ENCODE results near the gene SLIT1. TPM values are rescaled to one million over a fixed set of nuclear protein-coding genes. Genes with fewer than 3 reads are reported as not detected.

SLIT1 gene
- total RNA-seq, 1 experiment from 2014 or later = not detected

GRCh38 chr10:97016728-97017473 is 168.9 kb downstream of the SLIT1 start:
- DNase-seq (ENCODE audit: low read depth, low spot score) = no peak
- in situ Hi-C loops (cut with HindIII; ENCODE audit: low pct_unique_long_range_greater_than_20kb, low sequenced_read_pairs) = no loop called here

- DNase-seq (ENCODE audit: low read depth, low spot score) = no peak
- in situ Hi-C loops (cut with HindIII; ENCODE audit: low pct_unique_long_range_greater_than_20kb, low sequenced_read_pairs) = no loop called here
Observed at GRCh38 chr10:97015240-97015639, 170.5 kb downstream of the SLIT1 start.

DNA sequence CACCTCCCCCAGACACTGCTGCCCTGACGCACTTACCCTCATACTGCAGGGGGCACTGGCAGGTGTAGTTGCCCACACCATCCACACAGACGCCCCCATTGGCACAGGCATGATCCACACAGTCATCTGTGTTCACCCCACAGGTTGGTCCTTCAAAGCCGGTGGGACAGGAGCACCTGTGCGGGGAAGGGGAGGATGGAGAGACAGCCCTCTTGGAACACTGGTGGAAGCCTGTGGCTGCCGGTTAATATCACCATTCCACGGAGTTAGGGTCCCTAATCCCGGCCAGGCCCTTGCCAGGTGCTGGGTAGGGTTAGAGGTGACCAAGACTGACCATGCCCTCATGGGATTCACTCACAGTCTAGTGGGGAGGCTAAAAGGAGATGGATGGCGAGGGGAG is 171.8 kb downstream of the SLIT1 start:
- in situ Hi-C loops (cut with HindIII; ENCODE audit: low pct_unique_long_range_greater_than_20kb, low sequenced_read_pairs) = no loop called here
- no peak for DNase-seq (ENCODE audit: low read depth, low spot score)

GRCh38 chr10:97013568-97013967 is 172.2 kb downstream of the SLIT1 start:
- in situ Hi-C loops (cut with HindIII; ENCODE audit: low pct_unique_long_range_greater_than_20kb, low sequenced_read_pairs) = no loop called here
- DNase-seq (ENCODE audit: low read depth, low spot score) = no peak

DNA sequence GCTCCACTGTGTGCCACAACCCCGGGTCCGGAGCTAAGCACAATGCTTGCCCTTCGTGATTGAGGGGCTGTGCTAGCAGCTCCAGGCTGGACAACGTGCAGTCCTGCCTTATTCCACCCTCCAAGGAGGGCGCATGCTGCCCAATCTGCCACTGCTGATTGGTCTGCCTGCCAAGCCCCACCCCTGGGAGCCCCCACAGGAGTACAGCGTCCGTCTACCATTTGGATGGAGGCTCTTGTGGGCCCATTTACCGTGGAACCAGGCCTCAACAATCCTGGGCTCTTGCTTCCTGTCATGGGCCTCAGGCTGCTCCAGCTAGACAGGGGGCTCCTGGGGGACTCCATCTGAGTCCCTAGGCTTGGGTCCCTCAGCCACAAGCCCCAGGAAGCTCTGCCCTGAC is 173.3 kb downstream of the SLIT1 start:
- in situ Hi-C loops (cut with HindIII; ENCODE audit: low pct_unique_long_range_greater_than_20kb, low sequenced_read_pairs) = no loop called here
- no peak for DNase-seq (ENCODE audit: low read depth, low spot score)

- DNase-seq (ENCODE audit: low read depth, low spot score) = no peak
- in situ Hi-C loops (cut with HindIII; ENCODE audit: low pct_unique_long_range_greater_than_20kb, low sequenced_read_pairs) = no loop called here
Observed at GRCh38 chr10:97011397-97011796, 174.4 kb downstream of the SLIT1 start.

GRCh38 chr10:97010695-97011206 is 175.0 kb downstream of the SLIT1 start:
- DNase-seq (ENCODE audit: low read depth, low spot score) = no peak
- in situ Hi-C loops (cut with HindIII; ENCODE audit: low pct_unique_long_range_greater_than_20kb, low sequenced_read_pairs) = no loop called here

DNA sequence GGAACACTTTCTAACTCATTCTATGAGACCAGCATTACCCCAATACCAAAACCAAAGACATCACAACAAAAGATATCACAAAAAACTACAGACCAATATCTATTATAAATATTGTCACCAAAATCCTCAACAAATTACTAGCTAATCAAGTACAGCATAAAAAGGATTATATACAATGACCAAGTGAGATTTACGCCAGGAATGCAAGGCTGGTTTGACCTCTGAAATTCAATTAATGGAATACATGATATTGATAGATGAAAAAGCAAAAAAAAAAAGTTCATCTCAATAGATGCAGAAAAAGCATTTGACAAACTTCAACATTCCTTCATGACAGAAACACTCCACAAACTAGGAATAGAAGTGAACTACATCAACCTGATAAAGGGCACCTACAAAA is 178.3 kb downstream of the SLIT1 start:
- in situ Hi-C loops (cut with HindIII; ENCODE audit: low pct_unique_long_range_greater_than_20kb, low sequenced_read_pairs) = no loop called here

DNA sequence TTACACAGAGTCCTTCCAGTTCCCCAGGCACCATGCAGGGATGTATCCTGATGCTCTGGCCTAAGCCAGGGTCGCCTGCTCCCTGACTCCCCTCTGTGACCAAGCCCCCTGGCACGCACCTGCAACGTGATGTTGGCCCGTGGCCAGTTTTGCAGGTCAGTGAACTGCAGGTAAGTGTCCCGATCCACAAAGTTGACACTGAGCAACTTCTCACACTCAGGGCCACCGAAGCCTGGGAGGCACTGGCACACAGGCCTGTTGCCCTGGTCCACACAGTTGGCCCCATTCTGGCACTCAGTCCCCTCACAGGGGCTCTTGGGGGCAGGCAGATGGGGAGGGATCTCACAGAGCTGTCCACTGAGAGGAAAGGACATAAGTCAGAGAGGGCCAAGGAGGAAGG is 179.4 kb downstream of the SLIT1 start:
- in situ Hi-C loops (cut with HindIII; ENCODE audit: low pct_unique_long_range_greater_than_20kb, low sequenced_read_pairs) = no loop called here
- DNase-seq (ENCODE audit: low read depth, low spot score) = no peak

More for the DNA sequence above, 178.3 kb downstream of the SLIT1 start:
- no peak for DNase-seq (ENCODE audit: low read depth, low spot score)

DNA sequence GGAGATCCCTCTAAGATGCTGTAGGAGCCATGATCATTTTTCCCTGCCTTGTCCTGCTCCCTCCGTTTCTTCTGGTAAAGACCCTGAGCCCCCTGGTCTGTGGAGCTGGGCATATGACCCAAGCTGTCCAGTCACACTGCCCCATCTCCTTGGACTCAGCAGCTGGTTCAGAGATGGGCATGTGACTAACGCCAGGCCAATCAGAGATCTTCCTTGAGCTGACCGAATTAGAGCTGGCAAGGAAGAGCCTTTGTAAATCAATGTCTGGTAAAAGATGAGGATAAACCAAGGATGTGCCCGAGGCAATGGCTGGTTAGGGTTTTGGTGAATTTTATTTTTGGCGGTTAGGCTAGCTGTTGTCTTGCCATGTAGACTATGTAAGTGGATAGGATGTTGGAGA is 180.4 kb downstream of the SLIT1 start:
- no peak for DNase-seq (ENCODE audit: low read depth, low spot score)
- in situ Hi-C loops (cut with HindIII; ENCODE audit: low pct_unique_long_range_greater_than_20kb, low sequenced_read_pairs) = no loop called here

DNA sequence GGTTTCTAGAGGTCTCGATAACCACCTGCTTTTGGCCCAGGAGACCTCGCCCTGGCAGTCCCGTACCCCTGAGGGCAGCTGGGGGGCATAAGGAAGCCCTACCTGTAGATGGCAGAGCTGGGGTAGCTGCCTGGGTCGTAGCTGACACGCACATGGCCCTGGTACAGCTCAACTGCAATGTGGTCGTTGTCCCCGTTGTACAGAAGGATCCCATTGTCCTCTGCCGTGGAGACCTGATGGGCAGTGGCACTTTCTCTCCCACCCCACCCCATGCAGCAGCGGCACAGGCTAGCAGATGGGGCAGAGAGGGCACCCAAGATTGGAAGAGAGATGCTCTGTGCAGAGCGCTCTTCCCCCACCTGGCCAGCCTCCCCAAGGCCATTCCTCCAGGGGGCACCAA is 181.2 kb downstream of the SLIT1 start:
- in situ Hi-C loops (cut with HindIII; ENCODE audit: low pct_unique_long_range_greater_than_20kb, low sequenced_read_pairs) = no loop called here
- DNase-seq (ENCODE audit: low read depth, low spot score) = no peak

GRCh38 chr10:97003804-97004201 is 182.0 kb downstream of the SLIT1 start:
- in situ Hi-C loops (cut with HindIII; ENCODE audit: low pct_unique_long_range_greater_than_20kb, low sequenced_read_pairs) = no loop called here
- no peak for DNase-seq (ENCODE audit: low read depth, low spot score)

DNA sequence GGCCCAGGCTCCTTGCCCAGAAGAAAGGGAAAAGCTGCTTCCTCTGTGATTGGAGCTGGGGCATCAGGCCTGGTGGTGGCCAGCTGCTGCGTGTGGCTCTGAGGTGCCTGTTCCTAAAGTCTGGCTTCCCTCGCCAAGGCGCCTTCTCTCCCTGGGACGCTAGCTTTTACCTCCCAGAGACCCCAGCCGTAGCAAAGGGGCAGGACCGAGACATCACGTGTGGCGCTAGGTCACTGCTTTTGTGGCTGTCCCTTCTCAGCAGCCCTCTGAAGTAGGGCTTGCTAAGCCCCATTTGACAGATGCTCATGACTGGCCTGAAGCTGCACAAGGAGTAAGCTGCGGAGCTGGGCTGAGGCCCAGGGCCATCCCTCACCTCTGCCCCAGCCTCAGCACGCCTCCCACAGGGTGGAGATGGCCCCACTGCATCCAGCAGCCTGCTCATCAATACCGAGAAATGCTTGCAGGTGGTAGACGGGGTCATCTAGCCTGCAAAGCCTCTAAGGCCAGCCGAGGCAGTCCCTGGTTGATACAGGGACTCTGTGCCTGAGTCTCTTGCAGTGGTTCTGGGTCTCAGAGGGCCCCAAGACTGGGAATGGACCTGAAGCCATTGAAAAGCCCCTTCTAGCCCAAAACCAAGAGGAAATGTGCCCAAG is 182.5 kb downstream of the SLIT1 start:
- in situ Hi-C loops (cut with HindIII; ENCODE audit: low pct_unique_long_range_greater_than_20kb, low sequenced_read_pairs) = no loop called here

DNA sequence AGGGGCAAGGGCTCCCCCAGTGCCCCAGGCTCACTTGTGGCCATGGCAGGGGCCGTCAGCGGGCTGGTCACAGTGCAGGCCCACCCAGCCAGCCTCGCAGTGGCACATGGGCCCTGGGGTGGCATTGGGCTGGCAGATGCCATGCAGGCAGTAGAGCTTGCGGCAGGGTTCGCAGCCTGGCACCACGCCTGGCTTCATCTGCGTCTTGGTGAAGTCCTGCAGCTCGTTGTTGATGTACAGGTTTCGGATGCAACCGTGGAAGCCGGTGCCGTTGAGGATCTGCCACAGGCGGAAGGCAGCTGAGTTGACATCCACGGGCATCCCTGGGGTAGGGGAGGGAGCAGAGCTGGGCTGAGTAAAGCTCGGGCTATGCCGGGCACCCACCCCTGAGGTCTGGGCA is 183.1 kb downstream of the SLIT1 start:
- DNase-seq (ENCODE audit: low read depth, low spot score) = no peak
- in situ Hi-C loops (cut with HindIII; ENCODE audit: low pct_unique_long_range_greater_than_20kb, low sequenced_read_pairs) = no loop called here

More for the DNA sequence above, 182.5 kb downstream of the SLIT1 start:
- DNase-seq (ENCODE audit: low read depth, low spot score) = no peak

GRCh38 chr10:97001183-97001991 is 184.4 kb downstream of the SLIT1 start:
- DNase-seq (ENCODE audit: low read depth, low spot score) = no peak
- in situ Hi-C loops (cut with HindIII; ENCODE audit: low pct_unique_long_range_greater_than_20kb, low sequenced_read_pairs) = no loop called here

DNA sequence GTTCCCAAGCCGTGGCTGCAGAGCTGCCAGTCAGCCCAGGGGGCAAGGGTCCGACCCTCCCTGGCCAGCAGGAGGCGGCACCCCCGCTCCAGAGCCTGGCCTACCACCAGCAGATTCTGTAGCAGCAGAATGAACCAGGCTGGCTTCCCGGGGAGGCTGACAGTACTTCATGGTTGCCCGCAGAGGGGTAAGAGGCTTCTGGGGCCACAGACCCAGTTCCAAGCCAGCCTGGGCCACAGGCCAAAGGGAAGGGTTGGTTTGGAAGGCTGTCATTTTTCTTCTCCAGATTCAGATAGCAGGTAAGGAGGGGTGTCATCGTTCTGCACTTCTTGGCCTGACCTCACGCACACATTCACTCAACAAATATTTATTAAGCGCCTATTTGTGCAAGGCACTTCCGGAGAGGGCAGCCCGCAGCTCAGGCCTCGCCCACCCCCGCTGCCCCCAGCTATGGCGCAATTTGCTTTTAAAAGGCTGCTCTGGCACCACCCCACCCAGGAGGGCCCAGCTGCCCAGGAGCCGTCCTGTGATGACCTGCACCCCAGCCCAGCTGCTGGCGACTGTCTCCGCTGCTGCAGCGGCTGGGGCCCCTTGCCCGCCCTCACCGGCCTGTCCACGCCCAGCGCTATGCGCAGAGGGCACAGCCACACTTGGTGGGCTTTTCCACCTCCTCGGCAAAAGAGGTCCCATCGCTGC is 185.1 kb downstream of the SLIT1 start:
- DNase-seq (ENCODE audit: low read depth, low spot score) = no peak
- in situ Hi-C loops (cut with HindIII; ENCODE audit: low pct_unique_long_range_greater_than_20kb, low sequenced_read_pairs) = no loop called here

DNA sequence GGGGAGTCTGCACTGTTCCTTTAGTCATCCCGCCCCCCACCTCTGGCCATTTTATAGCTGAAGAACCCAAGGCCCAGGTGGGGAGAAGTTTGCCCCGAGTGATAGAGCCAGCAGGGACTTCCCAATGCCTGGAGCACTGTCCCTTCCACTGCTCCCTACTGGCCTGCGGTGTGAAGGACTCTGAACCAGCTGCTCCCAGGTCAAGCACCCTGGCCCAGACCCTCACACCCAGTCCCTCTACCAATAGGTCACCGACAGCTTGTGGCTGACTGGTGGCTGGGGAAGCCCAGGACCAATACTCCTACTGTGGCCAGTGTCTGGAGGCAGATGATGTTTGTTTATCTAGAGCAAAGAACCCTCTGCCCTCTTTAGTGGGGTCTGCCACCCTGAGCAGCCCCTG is 185.8 kb downstream of the SLIT1 start:
- DNase-seq (ENCODE audit: low read depth, low spot score) = no peak
- in situ Hi-C loops (cut with HindIII; ENCODE audit: low pct_unique_long_range_greater_than_20kb, low sequenced_read_pairs) = no loop called here

- no peak for DNase-seq (ENCODE audit: low read depth, low spot score)
- in situ Hi-C loops (cut with HindIII; ENCODE audit: low pct_unique_long_range_greater_than_20kb, low sequenced_read_pairs) = no loop called here
Observed at GRCh38 chr10:96999337-96999736, 186.4 kb downstream of the SLIT1 start.
